ENCODE data around the gene ANKRD63.

Gene ANKRD63

DNA sequence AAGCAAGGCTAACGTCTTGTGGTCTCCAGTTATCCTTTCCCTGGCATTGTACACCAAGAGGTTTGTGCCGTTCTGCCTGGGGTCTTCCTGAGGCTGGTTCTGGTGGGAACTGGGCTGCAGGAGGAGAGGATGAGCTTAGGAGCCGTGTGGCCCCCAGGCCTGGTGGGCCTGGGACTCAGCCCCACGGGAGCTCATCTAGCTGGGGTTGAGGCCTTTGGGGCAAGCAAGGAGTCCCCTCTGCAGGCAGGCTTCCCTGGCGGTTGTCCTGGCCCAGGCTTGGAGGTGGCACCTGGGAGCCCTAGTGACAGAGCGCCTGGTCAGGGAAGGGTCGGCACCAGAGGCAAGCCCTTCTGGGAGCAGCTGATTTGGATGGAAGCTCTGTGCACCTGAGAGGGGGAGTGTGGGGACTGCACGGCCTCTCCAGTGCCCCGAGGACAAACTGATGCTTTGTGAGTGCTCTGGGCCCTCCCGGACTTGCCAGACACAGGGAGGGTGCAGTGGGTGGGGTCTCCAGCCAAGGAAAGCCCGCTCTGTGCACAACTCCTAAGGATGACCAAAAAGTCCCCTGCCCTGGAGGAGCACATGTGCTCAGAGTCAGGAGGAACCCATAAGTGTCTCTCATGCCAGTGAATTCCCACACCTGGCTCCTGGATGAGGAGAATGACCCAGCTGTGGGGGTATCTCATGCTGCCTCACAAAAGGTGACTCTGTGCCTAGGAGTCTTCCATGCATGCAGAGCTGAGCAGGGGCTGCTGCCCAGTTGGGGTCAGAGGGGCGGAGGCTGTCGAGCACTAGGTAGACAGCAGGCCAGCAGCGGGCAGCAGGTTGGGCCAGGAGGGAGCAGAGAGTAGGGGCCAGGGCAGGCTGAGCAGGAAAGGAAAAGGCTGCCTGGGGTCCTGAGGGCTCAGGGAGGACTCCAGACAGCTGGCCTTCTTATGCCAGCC is 41.3 kb downstream of the ANKRD63 start:
- no peak for DNase-seq (ENCODE audit: low read depth)
- no peak overlapping the region for H3K4me3 ChIP-seq (ENCODE audit: control insufficient read depth, low read depth, low read length)
- TF ChIP-seq, protein P1, sequence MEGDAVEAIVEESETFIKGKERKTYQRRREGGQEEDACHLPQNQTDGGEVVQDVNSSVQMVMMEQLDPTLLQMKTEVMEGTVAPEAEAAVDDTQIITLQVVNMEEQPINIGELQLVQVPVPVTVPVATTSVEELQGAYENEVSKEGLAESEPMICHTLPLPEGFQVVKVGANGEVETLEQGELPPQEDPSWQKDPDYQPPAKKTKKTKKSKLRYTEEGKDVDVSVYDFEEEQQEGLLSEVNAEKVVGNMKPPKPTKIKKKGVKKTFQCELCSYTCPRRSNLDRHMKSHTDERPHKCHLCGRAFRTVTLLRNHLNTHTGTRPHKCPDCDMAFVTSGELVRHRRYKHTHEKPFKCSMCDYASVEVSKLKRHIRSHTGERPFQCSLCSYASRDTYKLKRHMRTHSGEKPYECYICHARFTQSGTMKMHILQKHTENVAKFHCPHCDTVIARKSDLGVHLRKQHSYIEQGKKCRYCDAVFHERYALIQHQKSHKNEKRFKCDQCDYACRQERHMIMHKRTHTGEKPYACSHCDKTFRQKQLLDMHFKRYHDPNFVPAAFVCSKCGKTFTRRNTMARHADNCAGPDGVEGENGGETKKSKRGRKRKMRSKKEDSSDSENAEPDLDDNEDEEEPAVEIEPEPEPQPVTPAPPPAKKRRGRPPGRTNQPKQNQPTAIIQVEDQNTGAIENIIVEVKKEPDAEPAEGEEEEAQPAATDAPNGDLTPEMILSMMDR (IDR thresholded peaks at IDR 0.05; ENCODE audit: control insufficient read depth, insufficient read depth, low read depth, low read length, missing control alignments) = no peak

DNA sequence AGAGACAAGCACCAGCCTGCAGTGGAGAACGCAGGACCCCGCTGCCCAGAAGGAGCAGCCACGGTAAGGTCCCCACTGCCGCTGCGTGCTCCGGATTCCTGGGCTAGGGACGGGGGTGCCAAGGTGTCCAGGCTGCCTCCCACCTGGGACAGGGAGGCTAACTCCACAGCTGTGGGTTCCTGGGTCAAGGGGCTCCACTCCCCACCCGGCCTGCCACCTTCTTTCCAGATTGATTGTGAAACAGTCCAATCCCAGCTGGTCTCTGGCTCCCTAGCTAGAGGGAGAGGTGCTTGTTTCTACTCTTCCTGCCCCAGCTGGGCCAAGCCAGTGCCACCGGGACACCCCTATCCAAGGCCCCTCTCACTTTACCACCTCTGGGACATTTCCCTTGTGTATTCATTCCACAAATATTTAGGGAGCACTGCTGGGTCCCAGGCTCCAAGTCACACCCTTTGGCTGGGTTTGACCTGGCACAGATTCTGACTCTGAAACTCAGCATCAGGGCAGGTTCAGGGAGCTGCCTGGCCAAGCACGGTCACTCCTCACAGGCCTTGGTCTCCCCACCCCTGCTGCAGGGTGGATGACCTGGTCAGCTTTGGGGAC is 42.1 kb downstream of the ANKRD63 start:
- TF ChIP-seq, protein P1 (IDR thresholded peaks at IDR 0.05; ENCODE audit: control insufficient read depth, insufficient read depth, low read depth, low read length, missing control alignments) = no peak
- no peak for DNase-seq (ENCODE audit: low read depth)
- H3K4me3 ChIP-seq (ENCODE audit: control insufficient read depth, low read depth, low read length) = no peak overlapping the region

DNA sequence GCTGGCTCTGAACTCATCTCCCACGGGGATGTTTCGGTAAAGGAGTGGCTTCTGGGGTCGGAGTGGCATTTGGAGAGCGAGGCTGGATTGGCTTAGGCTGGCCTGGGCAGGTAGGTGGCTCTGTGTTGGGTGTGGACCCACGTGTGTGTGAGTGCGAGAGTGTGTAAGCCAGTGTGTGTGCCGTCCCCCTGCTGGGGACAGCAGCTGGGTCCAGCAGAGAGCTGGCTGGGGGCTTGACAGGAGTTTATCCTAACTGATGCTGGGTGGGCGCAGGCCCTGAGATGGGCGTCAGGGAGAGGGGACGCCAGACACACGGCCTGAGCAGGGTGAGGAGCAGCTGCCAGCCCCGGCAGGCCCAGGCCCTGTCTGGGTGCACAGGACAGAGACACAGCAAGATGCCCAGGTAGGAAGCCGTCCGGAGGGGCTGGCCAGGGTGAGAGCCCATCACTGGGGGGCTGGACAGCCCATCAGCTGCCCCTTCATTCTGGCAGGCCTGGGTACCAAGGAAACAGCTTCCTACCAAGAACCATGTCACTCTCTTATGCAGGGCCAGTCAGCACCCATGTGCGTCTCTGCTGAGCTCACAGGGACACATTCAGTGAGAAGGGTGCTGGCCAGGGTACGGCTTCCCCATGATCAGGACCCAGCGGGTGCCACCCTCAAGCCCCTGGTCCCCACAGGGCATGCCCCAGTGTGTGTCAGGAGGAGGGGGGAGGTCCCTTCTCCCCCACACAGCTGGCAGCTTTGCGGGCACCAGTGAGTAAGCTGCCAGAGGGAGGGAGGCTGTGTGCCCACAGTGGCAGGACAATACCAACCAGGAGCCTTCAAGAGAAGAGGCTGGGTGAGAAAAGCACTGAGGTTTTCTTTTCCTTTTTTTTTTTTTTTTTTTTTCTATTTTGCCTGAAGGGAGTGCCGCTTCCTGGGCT is 42.9 kb downstream of the ANKRD63 start:
- DNase-seq (ENCODE audit: low read depth) = no peak
- TF ChIP-seq, protein P1 (IDR thresholded peaks at IDR 0.05; ENCODE audit: control insufficient read depth, insufficient read depth, low read depth, low read length, missing control alignments) = no peak
- no peak overlapping the region for H3K4me3 ChIP-seq (ENCODE audit: control insufficient read depth, low read depth, low read length)

DNA sequence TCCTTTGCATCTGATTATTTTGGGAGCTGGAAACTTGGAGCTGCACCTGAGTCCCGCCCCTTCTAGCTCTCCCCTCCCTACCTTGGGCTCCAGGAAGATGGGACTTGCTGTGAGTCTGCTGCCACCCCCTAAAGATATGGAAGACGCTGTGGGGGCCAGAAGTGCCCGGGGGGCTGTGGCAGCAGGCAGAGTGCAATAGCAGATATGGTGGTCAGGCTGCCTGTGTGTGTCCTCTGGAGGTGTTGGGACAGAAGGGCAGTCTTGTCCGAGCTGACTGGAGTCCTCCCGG is 43.5 kb downstream of the ANKRD63 start:
- peak overlapping the region; percentile 32 for H3K4me3 ChIP-seq (ENCODE audit: control insufficient read depth, low read depth, low read length)
- TF ChIP-seq, protein P1 (IDR thresholded peaks at IDR 0.05; ENCODE audit: control insufficient read depth, insufficient read depth, low read depth, low read length, missing control alignments) = no peak
- no peak for DNase-seq (ENCODE audit: low read depth)

DNA sequence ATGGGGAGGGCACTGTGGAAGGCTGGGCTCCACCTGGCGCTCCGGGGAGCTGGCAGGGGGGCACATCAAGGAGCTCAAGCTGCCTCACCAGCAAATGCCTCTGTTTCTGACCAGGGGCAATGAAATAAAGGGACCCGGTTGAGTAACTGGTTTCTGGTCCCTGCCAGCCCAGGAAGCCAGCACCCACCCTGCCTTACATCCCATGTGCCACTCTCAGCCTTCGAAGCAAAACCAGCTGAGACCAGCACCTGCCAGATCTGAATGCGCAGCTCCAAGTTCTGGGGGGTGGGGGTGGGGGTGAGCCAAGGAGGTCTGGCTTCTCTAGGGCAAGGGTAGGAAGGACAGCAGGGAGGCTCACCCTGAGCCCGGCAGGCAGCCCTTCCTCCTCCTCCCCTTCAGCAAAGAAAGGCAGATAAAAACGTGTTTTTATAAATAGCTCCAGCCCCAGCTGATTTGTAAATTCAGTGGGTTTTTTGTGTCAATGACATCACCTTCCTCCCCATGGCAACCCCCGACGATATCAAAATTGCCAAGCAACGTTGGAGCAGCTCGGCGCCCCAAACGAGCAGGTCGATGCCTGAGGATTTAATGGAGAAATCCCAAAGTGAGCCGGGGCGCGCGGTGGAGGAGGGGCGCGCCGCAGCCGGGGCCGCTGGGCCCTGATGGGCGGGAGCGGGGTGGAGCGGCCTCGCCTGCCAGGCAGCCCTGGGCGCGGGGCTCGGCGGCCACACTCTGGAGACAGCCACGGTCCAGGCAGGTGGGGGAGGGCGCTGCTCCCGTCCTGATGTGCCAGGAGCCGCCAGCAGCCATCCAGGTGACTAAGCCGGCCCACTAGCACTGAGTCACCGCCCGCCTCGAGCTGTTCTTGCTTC is 44.1 kb downstream of the ANKRD63 start, which contains the start of gene PAK6:
Gene PAK6, plus strand, starts transcription at position 532 of the 872 bp plus-strand sequence. CDS start 25,723 bp downstream, outside the sequence.
- TF ChIP-seq, protein P1 (IDR thresholded peaks at IDR 0.05; ENCODE audit: control insufficient read depth, insufficient read depth, low read depth, low read length, missing control alignments) = no peak
- DNase-seq (ENCODE audit: low read depth) = no peak
- peak within 1 kb of the TSS; percentile 32 for H3K4me3 ChIP-seq (ENCODE audit: control insufficient read depth, low read depth, low read length)

Measured in AG09309 (cell line).